ENCODE data around the gene POLR3A.

DNA sequence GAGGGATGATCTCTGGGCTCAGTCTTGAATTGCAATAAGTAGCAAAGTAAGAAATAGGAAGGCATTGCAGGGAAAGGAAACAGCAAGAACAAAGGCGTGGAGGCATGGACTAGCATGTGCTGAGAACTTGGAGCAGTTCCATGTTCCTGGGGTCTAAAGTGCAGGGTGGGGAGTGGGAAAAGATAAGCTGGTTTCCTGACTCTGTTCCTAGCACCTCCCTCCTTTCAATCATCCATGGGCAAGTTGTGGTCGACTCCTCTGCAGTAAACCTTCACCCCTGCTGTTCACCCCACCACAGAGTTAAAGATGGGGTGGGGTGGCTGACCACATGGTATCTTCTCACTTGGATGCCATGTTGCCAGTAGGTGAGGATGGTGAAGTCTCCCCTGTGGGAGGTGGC is 33.9 kb upstream of the POLR3A start:
- TF ChIP-seq, protein P1, sequence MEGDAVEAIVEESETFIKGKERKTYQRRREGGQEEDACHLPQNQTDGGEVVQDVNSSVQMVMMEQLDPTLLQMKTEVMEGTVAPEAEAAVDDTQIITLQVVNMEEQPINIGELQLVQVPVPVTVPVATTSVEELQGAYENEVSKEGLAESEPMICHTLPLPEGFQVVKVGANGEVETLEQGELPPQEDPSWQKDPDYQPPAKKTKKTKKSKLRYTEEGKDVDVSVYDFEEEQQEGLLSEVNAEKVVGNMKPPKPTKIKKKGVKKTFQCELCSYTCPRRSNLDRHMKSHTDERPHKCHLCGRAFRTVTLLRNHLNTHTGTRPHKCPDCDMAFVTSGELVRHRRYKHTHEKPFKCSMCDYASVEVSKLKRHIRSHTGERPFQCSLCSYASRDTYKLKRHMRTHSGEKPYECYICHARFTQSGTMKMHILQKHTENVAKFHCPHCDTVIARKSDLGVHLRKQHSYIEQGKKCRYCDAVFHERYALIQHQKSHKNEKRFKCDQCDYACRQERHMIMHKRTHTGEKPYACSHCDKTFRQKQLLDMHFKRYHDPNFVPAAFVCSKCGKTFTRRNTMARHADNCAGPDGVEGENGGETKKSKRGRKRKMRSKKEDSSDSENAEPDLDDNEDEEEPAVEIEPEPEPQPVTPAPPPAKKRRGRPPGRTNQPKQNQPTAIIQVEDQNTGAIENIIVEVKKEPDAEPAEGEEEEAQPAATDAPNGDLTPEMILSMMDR (IDR thresholded peaks at IDR 0.05; ENCODE audit: poor library complexity) = no peak
- TF ChIP-seq EZH2 (IDR thresholded peaks at IDR 0.05; ENCODE audit: borderline replicate concordance) = no peak
- TF ChIP-seq EZH2phosphoT487 (IDR thresholded peaks at IDR 0.05; ENCODE audit: low read depth, severe bottlenecking, unreplicated experiment) = no peak

Data from hepatocyte (in vitro differentiated cells).